K562 (cell line): Measurements from ENCODE around the gene ASCC3. TPM values are rescaled to one million over a fixed set of nuclear protein-coding genes. Genes with fewer than 3 reads are reported as not detected.

Source experiments
- ATAC-seq: fragments of 200-7000 bp; cut with Tn5 transposase; 3 replicates; pipeline ENCODE4 v1.9.1; 2020; ENCODE audit warnings: moderate library complexity
- BruUV-seq: library from RNA; stranded (reverse); fragments of 400-500 nt; replicated peaks from 2 replicates; lab custom pipeline; 2021; lab: Mats Ljungman, UMichigan
- CTCF ChIA-PET: fragments of 300-600 bp; formaldehyde crosslinking; extraction: SDS; loops from one replicate; lab custom pipeline; 2021; ENCODE audit warnings: low intra/inter-chr PET ratio; lab: Yijun Ruan, JAX
- POLR2A ChIA-PET: fragments of 300-600, 350-650 bp; sonication (Branson Sonifier 250); formaldehyde crosslinking; extraction: SDS; loops from one replicate; lab custom pipeline; 2021; ENCODE audit warnings: antibody characterized with exemption, inconsistent platforms; lab: Yijun Ruan, JAX
- DNase-seq, 4 experiments: peaks; one replicate each; pipeline versions ENCODE4 v3.0.0 to v3.0.0-alpha.2; 2011 to 2018; ENCODE audit warnings: low spot score in 3 of 4, mixed read lengths in 3 of 4; ENCODE audit errors: extremely low read depth in 1 of 4
- FAIRE-seq: peaks from 2 replicates; lab custom pipeline; 2011; peaks lifted over from hg19 to GRCh38; lab: Jason Lieb, UNC
- H2AFZ ChIP-seq: 2 replicates; pipeline ENCODE4 v1.6.0; 2011; ENCODE audit warnings: low read depth, low read length, control low read depth, inconsistent platforms
- H3K27ac ChIP-seq: fragments of 200-600 bp; 3 replicates; pipeline ENCODE4 v1.8.0; 2011; ENCODE audit warnings: low read depth, mild to moderate bottlenecking, control low read depth, inconsistent platforms, low read length, moderate library complexity, mixed read lengths; ENCODE audit errors: extremely low read depth
- H3K27me3 ChIP-seq, 2 experiments: fragments of 300-600 bp in 1 of 2; 2 replicates in 1 of 2; 3 replicates in 1 of 2; pipeline versions ENCODE4 v1.6.0 to v1.8.0; 2011; ENCODE audit warnings: inconsistent platforms in 2 of 2, low read length in 2 of 2, mild to moderate bottlenecking in 1 of 2, mixed read lengths in 1 of 2, moderate library complexity in 1 of 2; ENCODE audit not compliant: control insufficient read depth in 2 of 2, insufficient read depth in 2 of 2
- H3K36me3 ChIP-seq: fragments of 300-600 bp; 3 replicates; pipeline ENCODE4 v1.8.0; 2011; ENCODE audit warnings: mild to moderate bottlenecking, low read length, inconsistent platforms; ENCODE audit not compliant: control insufficient read depth, insufficient read depth
- H3K4me1 ChIP-seq, 2 experiments: fragments of 200-600 bp in 1 of 2; replicated peaks in 1 of 2; 2 replicates in 1 of 2; 3 replicates in 1 of 2; pipeline versions ENCODE4 v1.5.1 to v1.8.0; 2011; ENCODE audit warnings: inconsistent platforms in 2 of 2, low read length in 2 of 2, mild to moderate bottlenecking in 1 of 2, mixed read lengths in 1 of 2, moderate library complexity in 1 of 2; ENCODE audit not compliant: control insufficient read depth in 2 of 2, insufficient read depth in 2 of 2
- H3K4me2 ChIP-seq: 2 replicates; pipeline ENCODE4 v1.6.1; 2011; ENCODE audit warnings: low read length, control low read depth, inconsistent platforms, mixed read lengths; ENCODE audit not compliant: insufficient read depth
- H3K4me3 ChIP-seq: fragments of 200-600 bp; sonication (generic), shearing (Covaris generic); 2 replicates; pipeline ENCODE4 v1.5.1; 2016; ENCODE audit warnings: control low read depth, inconsistent platforms
- H3K79me2 ChIP-seq: fragments of 200-600 bp; 3 replicates; pipeline ENCODE4 v1.8.0; 2011; ENCODE audit warnings: low read length, inconsistent platforms; ENCODE audit not compliant: control insufficient read depth, insufficient read depth
- H3K9ac ChIP-seq, 2 experiments: 2 replicates each; pipeline versions ENCODE4 v1.6.0 to v1.6.1; 2011; ENCODE audit warnings: low read depth in 2 of 2, low read length in 2 of 2, control low read depth in 1 of 2, inconsistent platforms in 1 of 2, mild to moderate bottlenecking in 1 of 2, mixed read lengths in 1 of 2; ENCODE audit not compliant: insufficient read depth in 1 of 2
- H3K9me1 ChIP-seq: one replicate; pipeline ENCODE4 v1.6.0; 2011; ENCODE audit warnings: inconsistent platforms, mild to moderate bottlenecking, low read length, moderate library complexity; ENCODE audit not compliant: control insufficient read depth, insufficient read depth
- H3K9me3 ChIP-seq: replicated peaks from 2 replicates; pipeline ENCODE4 v1.5.1; 2011; ENCODE audit warnings: low read depth, low read length, inconsistent platforms; ENCODE audit not compliant: control insufficient read depth, insufficient read depth
- H4K20me1 ChIP-seq: replicated peaks from 2 replicates; pipeline ENCODE4 v1.6.1; 2011; ENCODE audit warnings: low read length, inconsistent platforms, mixed read lengths; ENCODE audit not compliant: control insufficient read depth, insufficient read depth
- CBX8 ChIP-seq: fragments of 200-600 bp; sonication (generic); IDR thresholded peaks from 2 replicates; pipeline ENCODE4 v1.6.1; 2012; ENCODE audit warnings: borderline replicate concordance, mixed run types, low read depth, mild to moderate bottlenecking, moderate library complexity, mixed read lengths, low read length, control low read depth, inconsistent platforms; ENCODE audit not compliant: poor library complexity, severe bottlenecking; ENCODE audit errors: extremely low read depth
- EP400 ChIP-seq: fragments of 450-650 bp; IDR thresholded peaks from 2 replicates; pipeline ENCODE4 v1.6.1; 2017; ENCODE audit warnings: antibody characterized with exemption, mild to moderate bottlenecking, moderate library complexity
- PHTF2 ChIP-seq: fragments of 250-450 bp; sonication (Bioruptor Pico); IDR thresholded peaks from 2 replicates; pipeline ENCODE4 v1.5.0; 2021; ENCODE audit warnings: mild to moderate bottlenecking
- RBBP5 ChIP-seq: fragments of 200-600 bp; sonication (generic); IDR thresholded peaks from 2 replicates; pipeline ENCODE4 v1.6.1; 2012; ENCODE audit warnings: borderline replicate concordance, mild to moderate bottlenecking, low read length, control low read depth, inconsistent platforms; ENCODE audit not compliant: insufficient read depth, poor library complexity, severe bottlenecking
- SMAD2 ChIP-seq: fragments of 150-350 bp; IDR thresholded peaks from 2 replicates; pipeline ENCODE4 v1.6.1; 2014; ENCODE audit warnings: low read depth, mild to moderate bottlenecking, low read length
- SP1 ChIP-seq: sonication (generic); formaldehyde crosslinking; IDR thresholded peaks from 2 replicates; pipeline ENCODE4 v1.8.1; 2022; ENCODE audit warnings: mild to moderate bottlenecking, missing genetic modification reagents
- THRA ChIP-seq: fragments of 450-650 bp; IDR thresholded peaks from 2 replicates; pipeline ENCODE4 v1.6.1; 2017; ENCODE audit warnings: mild to moderate bottlenecking, moderate library complexity
- ZBTB1 ChIP-seq: sonication (generic); formaldehyde crosslinking; IDR thresholded peaks from 2 replicates; pipeline ENCODE4 v1.8.1; 2023; ENCODE audit warnings: missing genetic modification reagents, low read depth, mild to moderate bottlenecking, borderline replicate concordance
- ZNF133 ChIP-seq: fragments of 250-450 bp; sonication (Bioruptor Pico); IDR thresholded peaks from 2 replicates; pipeline ENCODE4 v1.4.0; 2020; ENCODE audit warnings: mild to moderate bottlenecking
- ZNF445 ChIP-seq: fragments of 250-450 bp; sonication (Bioruptor Pico); IDR thresholded peaks from 2 replicates; pipeline ENCODE4 v1.4.0; 2020; ENCODE audit warnings: low read depth, mild to moderate bottlenecking, moderate library complexity
- ZNF695 ChIP-seq: fragments of 450-650 bp; formaldehyde crosslinking; IDR thresholded peaks from 2 replicates; pipeline ENCODE4 v1.4.0; 2020; ENCODE audit warnings: mild to moderate bottlenecking, moderate library complexity
- ZNF76 ChIP-seq: fragments of 250-450 bp; sonication (Bioruptor Pico); IDR thresholded peaks from 2 replicates; pipeline ENCODE4 v1.4.0; 2020; ENCODE audit warnings: mild to moderate bottlenecking, moderate library complexity, borderline replicate concordance
- WGBS: fragments of 100-300 bp; shearing (Covaris generic); methylation state at CpG from one replicate; pipeline ENCODE4 v1.1.6; 2016; ENCODE audit warnings: low coverage, mixed read lengths; ENCODE audit not compliant: insufficient coverage; ENCODE audit errors: missing lambda C conversion rate; 5-methylcytosine and 5-hydroxymethylcytosine counted together
- in situ Hi-C: fragments of 300-500 bp; cut with MboI; formaldehyde crosslinking; loops from 4 replicates; pipeline ENCODE4 v1.15.0; 2018; ENCODE audit warnings: inconsistent platforms, mixed read lengths
- intact Hi-C: fragments of 100-400 bp; cut with micrococcal nuclease; formaldehyde crosslinking; loops from 2 replicates; pipeline ENCODE4 v1.14.2; 2022
- polyA plus RNA-seq, 8 experiments: library from polyadenylated mRNA; depleted of rRNA in 4 of 8; stranded (reverse) in 5 of 8; unstranded in 3 of 8; fragments of >200 nt; fragmentation: Nextera tagmentation in 2 of 8; fragmentation: Illumina TruSeq in 1 of 8; extraction: Ambion mirVana in 2 of 8; extraction: Trizol in 1 of 8; gene quantifications; 2 replicates each; pipeline versions ENCODE4 v1.2.1 to v1.2.3, GENCODE V29; 2011 to 2014; ENCODE audit warnings: inconsistent platforms in 1 of 8, missing spikeins in 1 of 8
- total RNA-seq, 7 experiments: library from RNA; depleted of rRNA in 6 of 7; stranded (reverse); fragments of >200 nt in 6 of 7; fragmentation: Illumina TruSeq in 2 of 7; extraction: Trizol in 2 of 7; gene quantifications; 2 replicates each; pipeline versions ENCODE4 v1.2.1 to v1.2.3, GENCODE V29; 2011 to 2021; ENCODE audit warnings: low replicate concordance in 1 of 7
- TF ChIP-seq, protein P1 (sequence below): fragments of 450-650 bp; formaldehyde crosslinking; conservative IDR thresholded peaks from 2 replicates; pipeline ENCODE4 v1.4.0; 2022; ENCODE audit warnings: mild to moderate bottlenecking, missing genetic modification characterization
- TF ChIP-seq, protein P2 (sequence below): sonication (generic); formaldehyde crosslinking; IDR thresholded peaks from 2 replicates; pipeline ENCODE4 v1.8.1; 2023; ENCODE audit warnings: mild to moderate bottlenecking, missing genetic modification reagents
- TF ChIP-seq, protein P3 (sequence below): conservative IDR thresholded peaks from 2 replicates; pipeline ENCODE4 v1.6.1; 2011; ENCODE audit warnings: low read depth, mild to moderate bottlenecking, low read length; ENCODE audit not compliant: control insufficient read depth

The ASCC3 gene
- total and polyA plus RNA-seq, 9 of the 15 experiments (the other 6 are each of a cell fraction or from before 2014, with no cell fraction given): 16.1 to 56.1 (median 33.9) TPM

DNA sequence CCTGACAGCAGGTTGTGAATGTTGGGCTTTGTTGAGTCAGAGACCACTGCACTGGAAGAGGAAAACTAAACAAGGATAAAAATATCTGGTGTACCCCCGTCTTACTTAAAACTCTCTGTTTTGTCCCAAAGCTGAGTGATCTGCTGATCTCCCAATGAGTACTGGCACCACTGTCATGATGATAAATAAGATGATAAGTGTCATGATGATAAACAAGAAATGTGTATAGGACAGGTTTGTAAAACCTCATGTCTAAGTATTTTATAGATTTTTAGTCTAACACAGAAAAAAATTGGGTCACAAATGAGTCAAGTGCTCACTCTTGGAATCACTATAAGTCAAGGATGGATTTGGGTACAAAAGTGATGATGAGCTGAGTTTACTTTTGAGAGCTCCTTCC is 407.9 kb downstream of the ASCC3 start:
- Histone ChIP-seq H3K9ac (no peak overlapping the region), H3K79me2 (no peaks in the 10 kb centered on the region), H3K27ac (no peak overlapping the region), H3K9me1 (no peaks in the 10 kb centered on the region), H3K9me3 (no peaks in the 10 kb centered on the region), H3K27me3 (peaks cover 10 to 15% of the 10 kb centered on the region in 2 experiments), H3K4me2 (no peak overlapping the region), H3K36me3 (no peaks in the 10 kb centered on the region), H4K20me1 (no peaks in the 10 kb centered on the region), H3K4me3 (no peak overlapping the region), H3K4me1 (no peaks in the 10 kb centered on the region), H2AFZ (no peak overlapping the region)
- CTCF ChIA-PET: no interaction called here
- ATAC-seq: no peak
- POLR2A ChIA-PET: no interaction called here
- FAIRE-seq: no peak
- no peak for TF ChIP-seq SMAD2
- TF ChIP-seq, protein P1, sequence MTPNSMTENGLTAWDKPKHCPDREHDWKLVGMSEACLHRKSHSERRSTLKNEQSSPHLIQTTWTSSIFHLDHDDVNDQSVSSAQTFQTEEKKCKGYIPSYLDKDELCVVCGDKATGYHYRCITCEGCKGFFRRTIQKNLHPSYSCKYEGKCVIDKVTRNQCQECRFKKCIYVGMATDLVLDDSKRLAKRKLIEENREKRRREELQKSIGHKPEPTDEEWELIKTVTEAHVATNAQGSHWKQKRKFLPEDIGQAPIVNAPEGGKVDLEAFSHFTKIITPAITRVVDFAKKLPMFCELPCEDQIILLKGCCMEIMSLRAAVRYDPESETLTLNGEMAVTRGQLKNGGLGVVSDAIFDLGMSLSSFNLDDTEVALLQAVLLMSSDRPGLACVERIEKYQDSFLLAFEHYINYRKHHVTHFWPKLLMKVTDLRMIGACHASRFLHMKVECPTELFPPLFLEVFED: no peak
- TF ChIP-seq THRA: no peak
- TF ChIP-seq SP1 (CRISPR knock-in tag): no peak
- no peak for TF ChIP-seq ZNF445
- TF ChIP-seq, protein P2, sequence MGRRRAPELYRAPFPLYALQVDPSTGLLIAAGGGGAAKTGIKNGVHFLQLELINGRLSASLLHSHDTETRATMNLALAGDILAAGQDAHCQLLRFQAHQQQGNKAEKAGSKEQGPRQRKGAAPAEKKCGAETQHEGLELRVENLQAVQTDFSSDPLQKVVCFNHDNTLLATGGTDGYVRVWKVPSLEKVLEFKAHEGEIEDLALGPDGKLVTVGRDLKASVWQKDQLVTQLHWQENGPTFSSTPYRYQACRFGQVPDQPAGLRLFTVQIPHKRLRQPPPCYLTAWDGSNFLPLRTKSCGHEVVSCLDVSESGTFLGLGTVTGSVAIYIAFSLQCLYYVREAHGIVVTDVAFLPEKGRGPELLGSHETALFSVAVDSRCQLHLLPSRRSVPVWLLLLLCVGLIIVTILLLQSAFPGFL (CRISPR knock-in tag): no peak
- TF ChIP-seq PHTF2 (CRISPR knock-in tag): no peak
- TF ChIP-seq, protein P3, sequence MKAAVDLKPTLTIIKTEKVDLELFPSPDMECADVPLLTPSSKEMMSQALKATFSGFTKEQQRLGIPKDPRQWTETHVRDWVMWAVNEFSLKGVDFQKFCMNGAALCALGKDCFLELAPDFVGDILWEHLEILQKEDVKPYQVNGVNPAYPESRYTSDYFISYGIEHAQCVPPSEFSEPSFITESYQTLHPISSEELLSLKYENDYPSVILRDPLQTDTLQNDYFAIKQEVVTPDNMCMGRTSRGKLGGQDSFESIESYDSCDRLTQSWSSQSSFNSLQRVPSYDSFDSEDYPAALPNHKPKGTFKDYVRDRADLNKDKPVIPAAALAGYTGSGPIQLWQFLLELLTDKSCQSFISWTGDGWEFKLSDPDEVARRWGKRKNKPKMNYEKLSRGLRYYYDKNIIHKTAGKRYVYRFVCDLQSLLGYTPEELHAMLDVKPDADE: no peak
- no peak for TF ChIP-seq EP400
- TF ChIP-seq ZBTB1 (CRISPR knock-in tag): no peak
- no peak for TF ChIP-seq ZNF76
- no peak for TF ChIP-seq ZNF133 (CRISPR knock-in tag)
- TF ChIP-seq RBBP5: no peak
- TF ChIP-seq ZNF695 (CRISPR knock-in tag): no peak
- no peak for TF ChIP-seq CBX8
- intact Hi-C loops (no loop called here), in situ Hi-C loops (loop anchor here (10.0 kb wide), 1 partner anchor 608 kb away; no protein-coding TSS in a partner anchor)
- BruUV-seq: no TSS peak
- no peak for DNase-seq
- WGBS: 7% methylated on average over 1 of the region's 1 CpG
